Smooth muscle cell (in vitro differentiated cells): ENCODE measurements around the gene PTPRD. TPM values are rescaled to one million over a fixed set of nuclear protein-coding genes. Genes with fewer than 3 reads are reported as not detected.
A peak's percentile ranks its signal among the peaks of the same experiment; 100 is the strongest.

Experiments used
- DNase-seq: peaks from one replicate; lab custom pipeline; 2025; ENCODE audit not compliant: unreplicated experiment; lab: John Stamatoyannopoulos, UW
- H2AFZ ChIP-seq: fragments of 200-600 bp; sonication (generic); 2 replicates; pipeline ENCODE4 v1.6.0; 2016; ENCODE audit warnings: antibody characterized with exemption, low read depth, mild to moderate bottlenecking
- H3F3A ChIP-seq: fragments of 200-600 bp; sonication (generic); 2 replicates; pipeline ENCODE4 v1.6.0; 2017; ENCODE audit warnings: antibody characterized with exemption, low read depth
- H3K27ac ChIP-seq: fragments of 200-600 bp; sonication (generic); 2 replicates; pipeline ENCODE4 v1.5.1; 2016; ENCODE audit warnings: low read depth, mild to moderate bottlenecking
- H3K27me3 ChIP-seq: fragments of 200-600 bp; sonication (generic); 2 replicates; pipeline ENCODE4 v1.6.1; 2016; ENCODE audit warnings: low read depth, mild to moderate bottlenecking
- H3K36me3 ChIP-seq: fragments of 200-600 bp; sonication (generic); 2 replicates; pipeline ENCODE4 v1.5.1; 2016; ENCODE audit warnings: low read depth
- H3K4me1 ChIP-seq: fragments of 200-600 bp; sonication (generic); 2 replicates; pipeline ENCODE4 v1.5.1; 2016; ENCODE audit warnings: low read depth
- H3K4me2 ChIP-seq: fragments of 200-600 bp; sonication (generic); 2 replicates; pipeline ENCODE4 v1.6.0; 2016; ENCODE audit warnings: mild to moderate bottlenecking
- H3K4me3 ChIP-seq: fragments of 200-600 bp; sonication (generic); 2 replicates; pipeline ENCODE4 v1.5.1; 2016; ENCODE audit warnings: mild to moderate bottlenecking
- H3K79me2 ChIP-seq: fragments of 200-600 bp; sonication (generic); 2 replicates; pipeline ENCODE4 v1.6.0; 2016; ENCODE audit warnings: low read depth, mild to moderate bottlenecking
- H3K9ac ChIP-seq: fragments of 200-600 bp; sonication (generic); 2 replicates; pipeline ENCODE4 v1.6.0; 2016; ENCODE audit warnings: low read depth
- H3K9me3 ChIP-seq: fragments of 200-600 bp; sonication (generic); replicated peaks from 2 replicates; pipeline ENCODE4 v1.5.1; 2016; ENCODE audit warnings: low read depth
- H4K20me1 ChIP-seq: fragments of 200-600 bp; sonication (generic); 2 replicates; pipeline ENCODE4 v1.6.0; 2016; ENCODE audit warnings: low read depth
- WGBS: methylation state at CpG from one replicate; pipeline ENCODE4 v1.1.7; 2016; ENCODE audit warnings: low lambda C conversion rate; 5-methylcytosine and 5-hydroxymethylcytosine counted together
- polyA plus RNA-seq: library from polyadenylated mRNA; unstranded; fragments of >200 nt; fragmentation: Nextera tagmentation; extraction: Ambion mirVana; gene quantifications from 2 replicates; pipeline ENCODE4 v1.2.1, GENCODE V29; 2016
- total RNA-seq: library from RNA; depleted of rRNA; stranded (reverse); fragments of >200 nt; gene quantifications from 2 replicates; pipeline ENCODE4 v1.2.3, GENCODE V29; 2014
- TF ChIP-seq, protein P1 (sequence below): fragments of 200-600 bp; sonication (generic); IDR thresholded peaks from 2 replicates; pipeline ENCODE4 v1.5.1; 2017; ENCODE audit warnings: borderline replicate concordance, mild to moderate bottlenecking, antibody characterized with exemption; ENCODE audit not compliant: insufficient read depth, poor library complexity, severe bottlenecking

Gene PTPRD
- total and polyA plus RNA-seq, 2 experiments from 2014 or later: 6.5 to 61.0 TPM

DNA sequence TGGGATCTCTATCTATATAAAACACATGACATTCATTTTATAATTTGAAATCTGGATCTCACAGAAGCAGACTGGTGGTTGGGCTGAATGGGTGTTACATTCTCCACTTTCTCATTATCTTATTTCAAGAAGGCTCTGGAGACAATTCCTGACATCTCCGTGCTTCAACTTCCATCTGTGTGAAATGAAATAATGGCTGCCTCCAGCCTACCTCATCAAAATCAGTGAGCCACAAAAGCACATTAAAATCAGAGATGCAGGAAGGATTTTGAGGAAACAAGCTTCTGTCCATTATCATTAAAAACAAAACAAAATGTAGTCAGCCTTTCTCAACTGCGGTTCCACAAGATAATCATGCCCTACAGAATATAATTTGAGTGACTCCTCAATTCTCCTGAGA lies 1854.9 kb downstream of the PTPRD start:
- WGBS: 84% methylated on average over 2 of the region's 2 CpGs

DNA sequence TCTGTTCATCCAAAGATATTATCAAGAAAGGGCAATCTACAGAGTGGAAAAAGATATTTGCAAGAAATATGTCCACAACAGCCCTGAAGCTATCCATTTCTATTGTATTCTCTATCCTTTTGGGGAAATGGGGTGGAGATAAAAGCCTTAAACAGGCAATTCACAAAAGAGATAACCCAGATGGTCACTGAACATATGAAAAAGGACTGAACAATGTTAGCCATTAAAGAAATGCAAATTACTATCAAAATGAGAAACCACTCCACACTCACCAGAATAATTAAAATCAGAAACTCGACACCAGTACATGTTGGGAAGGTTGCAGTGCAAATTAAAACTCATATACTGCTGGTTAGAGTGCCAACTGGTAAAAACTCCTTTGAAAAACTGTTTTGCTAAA lies 1858.1 kb downstream of the PTPRD start:
- WGBS: 100% methylated on average over 1 of the region's 1 CpG
- H3K27me3 ChIP-seq: no peaks in the 10 kb centered on the region
- H3K79me2 ChIP-seq: peaks cover 18% of the 10 kb centered on the region
- TF ChIP-seq, protein P1, sequence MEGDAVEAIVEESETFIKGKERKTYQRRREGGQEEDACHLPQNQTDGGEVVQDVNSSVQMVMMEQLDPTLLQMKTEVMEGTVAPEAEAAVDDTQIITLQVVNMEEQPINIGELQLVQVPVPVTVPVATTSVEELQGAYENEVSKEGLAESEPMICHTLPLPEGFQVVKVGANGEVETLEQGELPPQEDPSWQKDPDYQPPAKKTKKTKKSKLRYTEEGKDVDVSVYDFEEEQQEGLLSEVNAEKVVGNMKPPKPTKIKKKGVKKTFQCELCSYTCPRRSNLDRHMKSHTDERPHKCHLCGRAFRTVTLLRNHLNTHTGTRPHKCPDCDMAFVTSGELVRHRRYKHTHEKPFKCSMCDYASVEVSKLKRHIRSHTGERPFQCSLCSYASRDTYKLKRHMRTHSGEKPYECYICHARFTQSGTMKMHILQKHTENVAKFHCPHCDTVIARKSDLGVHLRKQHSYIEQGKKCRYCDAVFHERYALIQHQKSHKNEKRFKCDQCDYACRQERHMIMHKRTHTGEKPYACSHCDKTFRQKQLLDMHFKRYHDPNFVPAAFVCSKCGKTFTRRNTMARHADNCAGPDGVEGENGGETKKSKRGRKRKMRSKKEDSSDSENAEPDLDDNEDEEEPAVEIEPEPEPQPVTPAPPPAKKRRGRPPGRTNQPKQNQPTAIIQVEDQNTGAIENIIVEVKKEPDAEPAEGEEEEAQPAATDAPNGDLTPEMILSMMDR: no peak
- no peak for DNase-seq
- no peak overlapping the region for H3K4me2 ChIP-seq
- H2AFZ ChIP-seq: no peak overlapping the region
- H3K27ac ChIP-seq: no peak overlapping the region
- no peaks in the 10 kb centered on the region for H3K36me3 ChIP-seq
- no peaks in the 10 kb centered on the region for H3K9me3 ChIP-seq
- H4K20me1 ChIP-seq: no peaks in the 10 kb centered on the region
- no peak overlapping the region for H3K4me3 ChIP-seq
- H3K4me1 ChIP-seq: peaks cover 33% of the 10 kb centered on the region
- H3F3A ChIP-seq: peaks cover 6% of the 10 kb centered on the region
- no peak overlapping the region for H3K9ac ChIP-seq

More for the DNA sequence above, 1854.9 kb downstream of the PTPRD start:
- no peaks in the 10 kb centered on the region for H3K9me3 ChIP-seq
- peaks cover 17% of the 10 kb centered on the region for H3K79me2 ChIP-seq
- TF ChIP-seq, protein P1: no peak
- H3K4me1 ChIP-seq: peaks cover 22% of the 10 kb centered on the region
- no peak for DNase-seq
- no peak overlapping the region for H3K4me3 ChIP-seq
- H3K27me3 ChIP-seq: no peaks in the 10 kb centered on the region
- H3K4me2 ChIP-seq: no peak overlapping the region
- no peaks in the 10 kb centered on the region for H3K36me3 ChIP-seq
- H3K27ac ChIP-seq: no peak overlapping the region
- H3F3A ChIP-seq: peaks cover 6% of the 10 kb centered on the region
- no peaks in the 10 kb centered on the region for H4K20me1 ChIP-seq
- H3K9ac ChIP-seq: no peak overlapping the region
- H2AFZ ChIP-seq: no peak overlapping the region

- Histone ChIP-seq H3K4me2 (peak overlapping the region; percentile 52), H3K4me3 (no peak overlapping the region), H3K27me3 (no peaks in the 10 kb centered on the region), H3K79me2 (peaks cover 26% of the 10 kb centered on the region), H3F3A (peaks cover 3% of the 10 kb centered on the region), H3K9ac (peak overlapping the region; percentile 18), H3K27ac (peak overlapping the region; percentile 77), H2AFZ (peak overlapping the region; percentile 38), H3K36me3 (no peaks in the 10 kb centered on the region), H3K9me3 (no peaks in the 10 kb centered on the region), H4K20me1 (no peaks in the 10 kb centered on the region), H3K4me1 (peaks cover 28% of the 10 kb centered on the region)
- TF ChIP-seq, protein P1: no peak
- 10% methylated on average over 1 of the region's 1 CpG for WGBS
- no peak for DNase-seq
Measured at GRCh38 chr9:8751406-8751930, 1861.3 kb downstream of the PTPRD start.

DNA sequence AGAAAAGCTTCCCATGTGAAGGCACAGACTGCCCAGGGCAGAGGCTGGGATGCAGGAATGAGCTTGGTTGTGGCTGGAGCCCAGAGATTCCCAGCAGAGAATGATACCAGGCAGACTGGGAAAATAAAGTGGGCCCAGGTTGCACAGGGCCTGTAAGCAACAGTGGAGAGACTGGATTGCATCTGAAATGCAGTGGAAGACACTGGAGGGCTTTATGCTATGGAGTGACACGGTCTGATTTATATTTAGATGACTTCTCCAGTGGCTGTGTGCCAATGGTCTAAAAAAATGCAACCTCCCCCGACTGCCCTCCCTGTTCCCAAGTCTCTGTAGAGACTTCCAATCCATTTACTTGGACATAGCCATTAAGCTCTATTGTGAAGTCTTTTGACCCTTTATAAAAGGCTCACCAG lies 1862.2 kb downstream of the PTPRD start:
- Histone ChIP-seq H3K9ac (no peak overlapping the region), H3K9me3 (no peaks in the 10 kb centered on the region), H3K4me1 (peaks cover 27% of the 10 kb centered on the region), H2AFZ (no peak overlapping the region), H3K79me2 (peaks cover 23% of the 10 kb centered on the region), H3K27me3 (no peaks in the 10 kb centered on the region), H4K20me1 (no peaks in the 10 kb centered on the region), H3K27ac (peak overlapping the region; percentile 77), H3K36me3 (no peaks in the 10 kb centered on the region), H3K4me2 (peak overlapping the region; percentile 52), H3F3A (peaks cover 3% of the 10 kb centered on the region), H3K4me3 (no peak overlapping the region)
- no peak for DNase-seq
- 10% methylated on average over 2 of the region's 2 CpGs for WGBS
- TF ChIP-seq, protein P1: no peak
